K562 (cell line): Measurements from ENCODE around the gene MRPL27. TPM values are rescaled to one million over a fixed set of nuclear protein-coding genes. Genes with fewer than 3 reads are reported as not detected.

Experiments
- CREB1 ChIP-seq, 2 experiments: sonication (generic) in 1 of 2; formaldehyde crosslinking in 1 of 2; IDR thresholded peaks; 2 replicates each; pipeline versions ENCODE4 v1.6.1 to v1.8.0; 2012 to 2022; ENCODE audit warnings: inconsistent platforms in 1 of 2, mild to moderate bottlenecking in 1 of 2, missing genetic modification reagents in 1 of 2, moderate library complexity in 1 of 2
- DIDO1 ChIP-seq: fragments of 450-650 bp; IDR thresholded peaks from 2 replicates; pipeline ENCODE4 v1.6.1; 2016; ENCODE audit warnings: low read depth, missing biosample characterization, missing genetic modification characterization
- FOXJ2 ChIP-seq: fragments of 200-800 bp; sonication (Bioruptor generic); IDR thresholded peaks from 2 replicates; pipeline ENCODE4 v1.6.1; 2016; ENCODE audit warnings: missing genetic modification characterization, missing compliant biosample characterization
- HMGN3 ChIP-seq: IDR thresholded peaks from 2 replicates; pipeline ENCODE4 v1.6.1; 2011; ENCODE audit warnings: borderline replicate concordance, low read depth, mild to moderate bottlenecking, mixed read lengths, low read length; ENCODE audit not compliant: insufficient read length; ENCODE audit errors: extremely low read depth
- KAT2B ChIP-seq: IDR thresholded peaks from one replicate; pipeline ENCODE4 v1.6.1; 2012; ENCODE audit warnings: low read depth, mild to moderate bottlenecking, control low read depth, inconsistent platforms, low read length, moderate library complexity
- LARP7 ChIP-seq: fragments of 450-650 bp; IDR thresholded peaks from 2 replicates; pipeline ENCODE4 v1.6.1; 2016
- RAD21 ChIP-seq, 2 experiments: fragments of 250-450 bp in 1 of 2; fragments of 450-650 bp in 1 of 2; sonication (Bioruptor Pico) in 1 of 2; formaldehyde crosslinking in 1 of 2; IDR thresholded peaks in 1 of 2; conservative IDR thresholded peaks in 1 of 2; 2 replicates each; pipeline versions ENCODE4 v1.4.0 to v1.8.0; 2020 to 2022; ENCODE audit warnings: mild to moderate bottlenecking in 2 of 2, moderate library complexity in 1 of 2
- RNF2 ChIP-seq: sonication (generic); IDR thresholded peaks from 2 replicates; pipeline ENCODE4 v1.6.1; 2016
- TCF3 ChIP-seq: sonication (generic); formaldehyde crosslinking; IDR thresholded peaks from 2 replicates; pipeline ENCODE4 v1.4.0; 2020; ENCODE audit warnings: mild to moderate bottlenecking, missing genetic modification reagents
- WHSC1 ChIP-seq: IDR thresholded peaks from one replicate; pipeline ENCODE4 v1.6.1; 2012; ENCODE audit warnings: low read length, control low read depth, inconsistent platforms
- ZNF124 ChIP-seq: sonication (generic); formaldehyde crosslinking; IDR thresholded peaks from 2 replicates; pipeline ENCODE4 v1.8.1; 2022; ENCODE audit warnings: missing genetic modification reagents
- ZNF146 ChIP-seq: IDR thresholded peaks from one replicate; pipeline ENCODE4 v1.6.1; 2018; ENCODE audit warnings: missing compliant biosample characterization; ENCODE audit not compliant: unreplicated experiment
- ZNF212 ChIP-seq: fragments of 450-650 bp; formaldehyde crosslinking; IDR thresholded peaks from 2 replicates; pipeline ENCODE4 v1.4.0; 2020; ENCODE audit warnings: mild to moderate bottlenecking
- ZNF507 ChIP-seq: conservative IDR thresholded peaks from 2 replicates; pipeline ENCODE4 v1.6.1; 2017; ENCODE audit warnings: missing genetic modification characterization, missing compliant biosample characterization
- polyA plus RNA-seq, 8 experiments: library from polyadenylated mRNA; depleted of rRNA in 4 of 8; stranded (reverse) in 5 of 8; unstranded in 3 of 8; fragments of >200 nt; fragmentation: Nextera tagmentation in 2 of 8; fragmentation: Illumina TruSeq in 1 of 8; extraction: Ambion mirVana in 2 of 8; extraction: Trizol in 1 of 8; gene quantifications; 2 replicates each; pipeline versions ENCODE4 v1.2.1 to v1.2.3, GENCODE V29; 2011 to 2014; ENCODE audit warnings: inconsistent platforms in 1 of 8, missing spikeins in 1 of 8
- total RNA-seq, 7 experiments: library from RNA; depleted of rRNA in 6 of 7; stranded (reverse); fragments of >200 nt in 6 of 7; fragmentation: Illumina TruSeq in 2 of 7; extraction: Trizol in 2 of 7; gene quantifications; 2 replicates each; pipeline versions ENCODE4 v1.2.1 to v1.2.3, GENCODE V29; 2011 to 2021; ENCODE audit warnings: low replicate concordance in 1 of 7
- TF ChIP-seq, protein P1 (sequence below): fragments of 450-650 bp; IDR thresholded peaks from 2 replicates; pipeline ENCODE4 v1.6.1; 2016; ENCODE audit warnings: borderline replicate concordance
- TF ChIP-seq, protein P2 (sequence below): sonication (generic); formaldehyde crosslinking; IDR thresholded peaks from 2 replicates; pipeline ENCODE4 v1.8.1; 2023; ENCODE audit warnings: mild to moderate bottlenecking, missing genetic modification reagents, moderate library complexity
- TF ChIP-seq, protein P3 (sequence below): fragments of 250-450 bp; sonication (Bioruptor Pico); IDR thresholded peaks from 2 replicates; pipeline ENCODE4 v1.4.0; 2020; ENCODE audit warnings: mild to moderate bottlenecking, moderate library complexity
- TF ChIP-seq, protein P4 (sequence below): fragments of 450-650 bp; IDR thresholded peaks from 2 replicates; pipeline ENCODE4 v1.6.1; 2017; ENCODE audit warnings: antibody characterized with exemption
- TF ChIP-seq, protein P5 (sequence below): IDR thresholded peaks from 2 replicates; pipeline ENCODE4 v1.6.1; 2012; ENCODE audit warnings: low read depth, low read length, improper control_type of control experiment, borderline replicate concordance

MRPL27 gene
- total and polyA plus RNA-seq, 9 of the 15 experiments (the other 6 are each of a cell fraction or from before 2014, with no cell fraction given) = 96.3 to 401 (median 142) TPM

DNA sequence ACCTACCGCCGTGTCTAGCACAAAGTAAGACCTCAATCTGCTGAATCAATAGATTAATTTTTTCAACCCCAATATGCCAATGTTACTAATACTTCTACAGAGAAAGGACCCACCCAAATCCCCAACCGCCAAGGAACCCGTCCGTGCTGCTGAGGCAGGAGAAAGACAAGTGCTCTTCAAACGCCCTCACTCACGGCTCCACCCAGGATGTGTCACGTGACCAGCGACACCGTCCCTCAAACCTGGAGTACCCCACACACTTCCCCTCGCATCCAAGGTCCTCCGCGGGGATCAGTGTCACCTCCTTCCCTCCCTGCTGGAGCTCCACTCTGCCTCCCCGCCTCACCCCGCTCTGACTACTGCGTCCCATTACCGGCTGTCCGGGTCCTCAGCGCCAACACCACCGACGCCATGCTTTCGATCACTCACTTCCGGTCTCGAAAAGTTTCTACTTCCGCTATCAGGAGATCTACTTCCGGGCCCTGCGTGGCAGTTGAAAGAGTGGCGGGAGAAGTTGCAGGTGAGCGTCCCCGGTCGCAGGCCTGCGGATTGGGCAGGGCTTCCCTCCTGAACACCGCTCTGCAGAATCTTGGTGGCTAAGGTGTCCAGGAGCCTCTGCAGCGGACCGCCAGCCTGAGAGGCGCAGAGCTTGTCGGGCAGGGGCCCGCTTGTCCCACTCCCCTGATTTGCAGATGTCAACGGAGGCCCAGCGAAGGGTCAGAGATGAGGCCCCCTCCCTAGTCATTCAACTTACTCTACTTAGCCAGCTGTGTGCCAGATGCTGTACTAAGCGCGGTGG lies at the start of gene MRPL27, which contains the start of gene EME1 (continued):
- TF ChIP-seq, protein P1, sequence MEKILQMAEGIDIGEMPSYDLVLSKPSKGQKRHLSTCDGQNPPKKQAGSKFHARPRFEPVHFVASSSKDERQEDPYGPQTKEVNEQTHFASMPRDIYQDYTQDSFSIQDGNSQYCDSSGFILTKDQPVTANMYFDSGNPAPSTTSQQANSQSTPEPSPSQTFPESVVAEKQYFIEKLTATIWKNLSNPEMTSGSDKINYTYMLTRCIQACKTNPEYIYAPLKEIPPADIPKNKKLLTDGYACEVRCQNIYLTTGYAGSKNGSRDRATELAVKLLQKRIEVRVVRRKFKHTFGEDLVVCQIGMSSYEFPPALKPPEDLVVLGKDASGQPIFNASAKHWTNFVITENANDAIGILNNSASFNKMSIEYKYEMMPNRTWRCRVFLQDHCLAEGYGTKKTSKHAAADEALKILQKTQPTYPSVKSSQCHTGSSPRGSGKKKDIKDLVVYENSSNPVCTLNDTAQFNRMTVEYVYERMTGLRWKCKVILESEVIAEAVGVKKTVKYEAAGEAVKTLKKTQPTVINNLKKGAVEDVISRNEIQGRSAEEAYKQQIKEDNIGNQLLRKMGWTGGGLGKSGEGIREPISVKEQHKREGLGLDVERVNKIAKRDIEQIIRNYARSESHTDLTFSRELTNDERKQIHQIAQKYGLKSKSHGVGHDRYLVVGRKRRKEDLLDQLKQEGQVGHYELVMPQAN = peak; percentile 100
- peak; percentile 22; the same call in 1 of the 2 replicates for TF ChIP-seq RNF2
- no peak for TF ChIP-seq FOXJ2 (tag)
- no peak for TF ChIP-seq WHSC1
- TF ChIP-seq, protein P2, sequence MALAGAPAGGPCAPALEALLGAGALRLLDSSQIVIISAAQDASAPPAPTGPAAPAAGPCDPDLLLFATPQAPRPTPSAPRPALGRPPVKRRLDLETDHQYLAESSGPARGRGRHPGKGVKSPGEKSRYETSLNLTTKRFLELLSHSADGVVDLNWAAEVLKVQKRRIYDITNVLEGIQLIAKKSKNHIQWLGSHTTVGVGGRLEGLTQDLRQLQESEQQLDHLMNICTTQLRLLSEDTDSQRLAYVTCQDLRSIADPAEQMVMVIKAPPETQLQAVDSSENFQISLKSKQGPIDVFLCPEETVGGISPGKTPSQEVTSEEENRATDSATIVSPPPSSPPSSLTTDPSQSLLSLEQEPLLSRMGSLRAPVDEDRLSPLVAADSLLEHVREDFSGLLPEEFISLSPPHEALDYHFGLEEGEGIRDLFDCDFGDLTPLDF (CRISPR knock-in tag) = peak; percentile 56; the same call in 1 of the 2 replicates
- TF ChIP-seq, protein P3, sequence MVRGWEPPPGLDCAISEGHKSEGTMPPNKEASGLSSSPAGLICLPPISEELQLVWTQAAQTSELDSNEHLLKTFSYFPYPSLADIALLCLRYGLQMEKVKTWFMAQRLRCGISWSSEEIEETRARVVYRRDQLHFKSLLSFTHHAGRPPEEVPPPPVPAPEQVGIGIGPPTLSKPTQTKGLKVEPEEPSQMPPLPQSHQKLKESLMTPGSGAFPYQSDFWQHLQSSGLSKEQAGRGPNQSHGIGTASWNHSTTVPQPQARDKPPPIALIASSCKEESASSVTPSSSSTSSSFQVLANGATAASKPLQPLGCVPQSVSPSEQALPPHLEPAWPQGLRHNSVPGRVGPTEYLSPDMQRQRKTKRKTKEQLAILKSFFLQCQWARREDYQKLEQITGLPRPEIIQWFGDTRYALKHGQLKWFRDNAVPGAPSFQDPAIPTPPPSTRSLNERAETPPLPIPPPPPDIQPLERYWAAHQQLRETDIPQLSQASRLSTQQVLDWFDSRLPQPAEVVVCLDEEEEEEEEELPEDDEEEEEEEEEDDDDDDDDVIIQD (CRISPR knock-in tag) = no peak
- peak; percentile 96 for TF ChIP-seq DIDO1
- TF ChIP-seq TCF3 (CRISPR knock-in tag) = no peak; the same call in 1 of the 2 replicates
- TF ChIP-seq ZNF146 = no peak
- TF ChIP-seq LARP7 = peak; percentile 21; the same call in 1 of the 2 replicates
- TF ChIP-seq ZNF212 (CRISPR knock-in tag) = no peak
- TF ChIP-seq RAD21 (CRISPR knock-in tag; conservative IDR thresholded peaks at IDR 0.05 in 1 of 2, IDR thresholded peaks at IDR 0.05 in 1 of 2) = no peak
- TF ChIP-seq ZNF124 (CRISPR knock-in tag) = no peak
- peak; percentile 58; the same call in 1 of the 2 replicates for TF ChIP-seq CREB1 (IDR thresholded peaks at IDR 0.05)
- TF ChIP-seq CREB1 (CRISPR knock-in tag; IDR thresholded peaks at IDR 0.05) = peak; percentile 71
- TF ChIP-seq, protein P4, sequence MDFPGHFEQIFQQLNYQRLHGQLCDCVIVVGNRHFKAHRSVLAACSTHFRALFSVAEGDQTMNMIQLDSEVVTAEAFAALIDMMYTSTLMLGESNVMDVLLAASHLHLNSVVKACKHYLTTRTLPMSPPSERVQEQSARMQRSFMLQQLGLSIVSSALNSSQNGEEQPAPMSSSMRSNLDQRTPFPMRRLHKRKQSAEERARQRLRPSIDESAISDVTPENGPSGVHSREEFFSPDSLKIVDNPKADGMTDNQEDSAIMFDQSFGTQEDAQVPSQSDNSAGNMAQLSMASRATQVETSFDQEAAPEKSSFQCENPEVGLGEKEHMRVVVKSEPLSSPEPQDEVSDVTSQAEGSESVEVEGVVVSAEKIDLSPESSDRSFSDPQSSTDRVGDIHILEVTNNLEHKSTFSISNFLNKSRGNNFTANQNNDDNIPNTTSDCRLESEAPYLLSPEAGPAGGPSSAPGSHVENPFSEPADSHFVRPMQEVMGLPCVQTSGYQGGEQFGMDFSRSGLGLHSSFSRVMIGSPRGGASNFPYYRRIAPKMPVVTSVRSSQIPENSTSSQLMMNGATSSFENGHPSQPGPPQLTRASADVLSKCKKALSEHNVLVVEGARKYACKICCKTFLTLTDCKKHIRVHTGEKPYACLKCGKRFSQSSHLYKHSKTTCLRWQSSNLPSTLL = no peak
- no peak for TF ChIP-seq KAT2B
- TF ChIP-seq HMGN3 = no peak
- no peak for TF ChIP-seq ZNF507 (tag)
- TF ChIP-seq, protein P5, sequence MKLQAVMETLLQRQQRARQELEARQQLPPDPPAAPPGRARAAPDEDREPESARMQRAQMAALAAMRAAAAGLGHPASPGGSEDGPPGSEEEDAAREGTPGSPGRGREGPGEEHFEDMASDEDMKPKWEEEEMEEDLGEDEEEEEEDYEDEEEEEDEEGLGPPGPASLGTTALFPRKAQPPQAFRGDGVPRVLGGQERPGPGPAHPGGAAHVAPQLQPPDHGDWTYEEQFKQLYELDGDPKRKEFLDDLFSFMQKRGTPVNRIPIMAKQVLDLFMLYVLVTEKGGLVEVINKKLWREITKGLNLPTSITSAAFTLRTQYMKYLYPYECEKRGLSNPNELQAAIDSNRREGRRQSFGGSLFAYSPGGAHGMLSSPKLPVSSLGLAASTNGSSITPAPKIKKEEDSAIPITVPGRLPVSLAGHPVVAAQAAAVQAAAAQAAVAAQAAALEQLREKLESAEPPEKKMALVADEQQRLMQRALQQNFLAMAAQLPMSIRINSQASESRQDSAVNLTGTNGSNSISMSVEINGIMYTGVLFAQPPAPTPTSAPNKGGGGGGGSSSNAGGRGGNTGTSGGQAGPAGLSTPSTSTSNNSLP = no peak
